ENCODE results near the gene PASK. TPM values are rescaled to one million over a fixed set of nuclear protein-coding genes. Genes with fewer than 3 reads are reported as not detected.

Gene PASK
- 4.4 and 4.8 TPM in 2 replicates for total RNA-seq (2014; rRNA removed; shearing (Covaris generic))

DNA sequence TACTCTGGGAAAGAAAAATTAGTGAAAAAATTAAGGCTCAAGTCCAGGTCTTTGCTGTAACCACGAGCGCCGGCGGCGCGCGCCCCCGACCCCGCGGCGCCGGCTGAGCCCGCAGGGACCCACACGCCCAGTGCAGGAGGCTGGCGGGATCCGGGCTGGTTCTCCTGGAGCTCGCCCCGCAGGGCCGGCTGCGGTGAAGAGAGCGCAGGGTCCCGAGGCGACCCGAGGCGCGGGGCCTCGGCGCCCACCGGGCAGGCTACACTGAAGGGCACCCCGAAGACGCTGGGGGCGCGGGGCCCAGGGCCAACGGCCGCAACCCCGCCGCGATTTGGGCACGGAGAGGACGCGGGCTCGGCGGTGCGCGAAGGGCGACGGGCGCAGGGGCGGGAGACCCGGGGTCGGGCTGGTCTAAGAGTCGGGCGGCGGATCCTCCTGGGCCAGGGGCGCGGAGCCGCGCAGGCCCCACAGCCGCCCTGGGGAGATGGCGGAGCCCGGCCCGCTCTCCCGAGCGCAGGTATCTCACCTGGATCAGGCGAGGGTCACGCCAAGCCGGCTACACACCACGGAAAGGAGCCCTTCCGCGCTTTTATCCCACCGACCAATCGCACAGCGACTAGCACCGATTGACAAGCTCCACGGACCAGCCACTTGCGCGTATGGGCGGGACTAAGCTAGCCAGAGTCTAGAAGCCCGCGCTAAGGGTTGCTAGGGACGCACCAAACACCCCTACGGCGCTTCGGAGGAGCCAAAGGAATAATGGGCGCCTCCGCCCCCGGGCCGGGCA is at the start of gene PASK:
TSS of gene PASK (minus strand) at position 582 of the 784 bp plus-strand sequence. CDS start 6,440 bp downstream, outside the sequence.

DNA sequence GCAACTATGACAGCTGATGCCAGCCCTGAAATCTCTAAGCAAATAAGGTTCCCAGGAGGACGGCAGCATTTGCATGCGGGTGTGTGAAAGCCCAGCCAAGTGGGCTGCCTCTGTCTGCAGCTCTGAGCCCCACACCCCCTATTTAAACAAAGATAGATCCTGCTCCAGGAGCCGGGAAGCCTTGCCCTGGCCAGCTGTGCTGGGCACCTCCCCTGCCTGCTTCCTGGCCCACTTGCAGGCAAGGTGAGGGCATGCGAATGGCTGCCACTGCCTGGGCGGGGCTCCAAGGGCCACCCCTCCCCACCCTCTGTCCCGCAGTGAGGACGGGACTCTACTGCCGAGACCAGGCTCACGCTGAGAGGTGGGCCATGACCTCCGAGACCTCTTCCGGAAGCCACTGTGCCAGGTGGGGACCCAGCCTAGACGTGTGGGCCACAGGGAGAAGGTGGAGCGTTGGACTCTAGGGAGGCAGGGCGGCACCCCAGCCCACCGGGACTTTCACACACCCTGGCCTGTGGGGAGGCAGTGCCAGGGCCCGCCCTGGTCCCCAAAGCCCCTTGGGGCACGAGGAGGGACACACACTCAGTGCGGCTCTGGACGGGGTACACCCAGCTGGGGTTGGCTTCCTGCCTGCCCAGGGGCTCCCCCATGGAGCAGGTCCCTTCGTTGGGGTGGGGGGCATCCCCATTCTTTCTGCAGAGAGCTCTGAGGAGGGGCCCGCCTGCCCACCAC is 39.3 kb upstream of the PASK start, which contains the start of gene ANO7:
TSS of gene ANO7 (plus strand) at position 317 of the 732 bp plus-strand sequence. CDS start 1,387 bp downstream, outside the sequence.

DNA sequence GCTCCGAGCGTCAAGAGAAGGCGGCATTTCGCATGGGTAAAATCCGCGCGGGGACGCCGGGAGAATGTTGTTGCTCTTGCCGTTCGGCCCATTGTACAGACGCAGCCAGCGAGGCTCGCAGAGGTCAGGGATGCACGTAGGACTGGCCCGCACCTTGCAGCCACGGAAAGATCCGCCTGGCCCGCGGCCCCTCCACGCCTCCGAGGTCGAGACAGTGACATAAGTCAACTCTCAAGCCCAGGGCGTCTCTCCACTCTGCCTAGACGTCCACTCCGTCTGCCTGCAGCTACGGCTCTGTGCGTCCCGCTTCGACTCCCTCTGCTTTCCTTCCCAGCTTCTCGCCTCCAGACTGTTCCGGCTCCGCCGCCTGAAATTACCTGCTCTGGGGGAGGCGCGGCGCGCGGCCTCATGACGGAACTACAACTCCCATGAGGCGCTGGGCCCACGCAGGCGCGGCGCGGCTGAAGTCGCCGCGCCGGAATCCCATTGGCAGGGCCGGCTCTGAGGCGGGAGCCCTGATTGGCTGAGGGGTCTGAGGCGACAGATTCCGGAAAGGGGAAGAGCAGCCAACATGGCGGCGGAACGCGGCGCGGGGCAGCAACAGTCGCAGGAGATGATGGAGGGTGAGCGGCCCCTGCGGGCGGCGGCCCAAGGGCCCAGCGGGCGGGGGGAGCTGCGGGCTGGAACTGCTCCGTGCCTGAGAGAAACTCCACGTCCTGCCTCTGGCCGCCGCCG is 820 bp upstream of the PASK start, which contains the start of gene PPP1R7:
TSS of gene PPP1R7 (plus strand) at position 543 of the 735 bp plus-strand sequence. CDS start at position 572, 29 bp downstream.

DNA sequence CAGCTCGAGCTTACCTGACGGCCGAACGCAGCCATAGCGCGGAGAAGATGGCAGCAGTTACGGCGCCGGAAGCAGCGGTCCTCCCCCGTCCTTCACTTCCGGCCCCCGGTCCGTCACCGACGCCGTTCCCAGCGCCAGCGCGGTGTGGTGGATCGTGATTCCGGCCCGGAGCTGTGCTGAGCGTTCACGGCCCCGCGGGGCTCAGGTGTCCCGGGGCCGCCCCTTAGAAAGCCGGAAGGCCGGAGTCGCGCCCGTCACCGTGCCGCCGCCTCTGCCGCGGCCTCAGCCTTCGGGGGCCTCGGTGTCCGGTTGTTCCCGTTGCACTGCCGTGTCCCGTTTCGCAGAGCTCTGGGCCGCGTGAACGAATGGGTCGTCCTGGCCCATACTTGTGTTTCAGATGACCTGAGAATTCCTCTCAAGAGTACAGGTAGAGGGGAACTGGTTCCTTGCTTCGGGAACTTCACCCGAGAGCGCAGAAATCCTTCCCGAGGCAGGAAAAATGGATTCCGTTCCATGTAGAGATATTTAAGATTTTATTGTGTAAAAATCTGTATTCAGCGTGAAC is 47.0 kb downstream of the PASK start, which contains the start of gene MTERF4:
TSS of gene MTERF4 (minus strand) at position 49 of the 565 bp plus-strand sequence. CDS start at position 35, 14 bp downstream.

Small RNAs within 50 kb of the gene (small RNA-seq; reads per million reads assigned to genes)
- gene AC005237.2 = not detected

Other genes starting within 250 kb of the PASK start
- gene CROCC2, start 243.1 kb downstream of the PASK start, total RNA-seq (2014; rRNA removed; shearing (Covaris generic)) = not detected in 2 replicates
- gene SNED1, start 150.9 kb downstream of the PASK start, total RNA-seq (2014; rRNA removed; shearing (Covaris generic)) = 10.2 and 13.6 TPM in 2 replicates
- gene MTERF4, start 47.2 kb downstream of the PASK start, total RNA-seq (2014; rRNA removed; shearing (Covaris generic)) = 23.0 and 34.4 TPM in 2 replicates
- 34.4 and 49.7 TPM in 2 replicates for gene PPP1R7, start 995 bp upstream of the PASK start, total RNA-seq (2014; rRNA removed; shearing (Covaris generic))
- gene ANO7, start 39.2 kb upstream of the PASK start, total RNA-seq (2014; rRNA removed; shearing (Covaris generic)) = 0.19 and 1.0 TPM in 2 replicates
- gene HDLBP, start 166.2 kb upstream of the PASK start, total RNA-seq (2014; rRNA removed; shearing (Covaris generic)) = 326 and 357 TPM in 2 replicates
- gene SEPTIN2, start 166.5 kb upstream of the PASK start, total RNA-seq (2014; rRNA removed; shearing (Covaris generic)) = 129 and 137 TPM in 2 replicates
- gene FARP2, start 206.8 kb upstream of the PASK start, total RNA-seq (2014; rRNA removed; shearing (Covaris generic)) = 27.8 and 28.4 TPM in 2 replicates